Neural cell (in vitro differentiated cells): Measurements from ENCODE around the gene HECW1. TPM values are rescaled to one million over a fixed set of nuclear protein-coding genes. Genes with fewer than 3 reads are reported as not detected.

Experiments
- H2AFZ ChIP-seq: fragments of 200-600, 300-800 bp; sonication (generic), shearing (Covaris generic); 2 replicates; pipeline ENCODE4 v1.6.0; 2014; ENCODE audit warnings: low read depth, mild to moderate bottlenecking, antibody characterized with exemption, low read length, moderate library complexity
- H3F3A ChIP-seq: fragments of 200-600 bp; shearing (Covaris generic); 2 replicates; pipeline ENCODE4 v1.6.1; 2016; ENCODE audit warnings: mild to moderate bottlenecking, moderate library complexity, mixed read lengths, antibody characterized with exemption, low read length; ENCODE audit not compliant: insufficient read depth, poor library complexity, severe bottlenecking
- H3K27ac ChIP-seq: fragments of 200-600, 300-800 bp; sonication (generic), shearing (Covaris generic); 2 replicates; pipeline ENCODE4 v1.5.1; 2014; ENCODE audit warnings: mild to moderate bottlenecking, low read length, moderate library complexity
- H3K27me3 ChIP-seq: fragments of 300-800, 200-600 bp; sonication (generic), shearing (Covaris generic); 2 replicates; pipeline ENCODE4 v1.6.0; 2014; ENCODE audit warnings: mild to moderate bottlenecking, low read depth, low read length, moderate library complexity; ENCODE audit not compliant: insufficient read depth
- H3K36me3 ChIP-seq: fragments of 300-800, 200-600 bp; sonication (generic), shearing (Covaris generic); 2 replicates; pipeline ENCODE4 v1.5.1; 2014; ENCODE audit warnings: mild to moderate bottlenecking, antibody characterized with exemption, low read length, moderate library complexity; ENCODE audit not compliant: insufficient read depth
- H3K4me2 ChIP-seq: fragments of 300-800, 200-600 bp; sonication (generic), shearing (Covaris generic); 2 replicates; pipeline ENCODE4 v1.6.0; 2014; ENCODE audit warnings: mild to moderate bottlenecking, low read length
- H3K4me3 ChIP-seq: fragments of 300-800, 200-600 bp; sonication (generic), shearing (Covaris generic); 2 replicates; pipeline ENCODE4 v1.5.1; 2014; ENCODE audit warnings: mild to moderate bottlenecking, low read length, moderate library complexity
- H3K79me2 ChIP-seq: fragments of 200-600 bp; shearing (Covaris generic); replicated peaks from 2 replicates; pipeline ENCODE4 v1.6.0; 2014; ENCODE audit warnings: mild to moderate bottlenecking, low read length, moderate library complexity; ENCODE audit not compliant: insufficient read depth
- H3K9ac ChIP-seq: fragments of 300-800, 200-600 bp; sonication (generic), shearing (Covaris generic); 2 replicates; pipeline ENCODE4 v1.6.1; 2016; ENCODE audit warnings: mild to moderate bottlenecking, low read length, mixed read lengths
- H3K9me2 ChIP-seq: fragments of 200-600 bp; shearing (Covaris generic); 2 replicates; pipeline ENCODE4 v1.6.1; 2016; ENCODE audit warnings: mild to moderate bottlenecking, low read length, mixed read lengths; ENCODE audit not compliant: insufficient read depth
- H3K9me3 ChIP-seq: fragments of 200-600, 300-800 bp; sonication (generic), shearing (Covaris generic); 2 replicates; pipeline ENCODE4 v1.6.1; 2016; ENCODE audit warnings: mild to moderate bottlenecking, mixed run types, low read length, moderate library complexity, mixed read lengths
- H4K20me1 ChIP-seq: fragments of 200-600 bp; shearing (Covaris generic); 2 replicates; pipeline ENCODE4 v1.6.1; 2016; ENCODE audit warnings: mild to moderate bottlenecking, mixed run types; ENCODE audit not compliant: insufficient read depth
- CTCF ChIP-seq: fragments of 450-650 bp; IDR thresholded peaks from 2 replicates; pipeline ENCODE4 v1.5.1; 2014; ENCODE audit warnings: antibody characterized with exemption, mild to moderate bottlenecking, moderate library complexity; ENCODE audit not compliant: poor library complexity, severe bottlenecking
- EP300 ChIP-seq: fragments of 450-650 bp; conservative IDR thresholded peaks from 2 replicates; pipeline ENCODE4 v1.6.1; 2014; ENCODE audit warnings: antibody characterized with exemption, mild to moderate bottlenecking, moderate library complexity; ENCODE audit not compliant: poor library complexity, severe bottlenecking
- EZH2 ChIP-seq: fragments of 200-600, 300-800 bp; shearing (Covaris generic), sonication (generic); IDR thresholded peaks from 2 replicates; pipeline ENCODE4 v1.6.1; 2014; ENCODE audit warnings: antibody characterized with exemption, low read length, borderline replicate concordance, mild to moderate bottlenecking; ENCODE audit not compliant: insufficient read depth, poor library complexity, severe bottlenecking
- MXI1 ChIP-seq: fragments of 450-650 bp; conservative IDR thresholded peaks from 2 replicates; pipeline ENCODE4 v1.6.1; 2014; ENCODE audit warnings: antibody characterized with exemption, mild to moderate bottlenecking; ENCODE audit not compliant: poor library complexity, severe bottlenecking
- POLR2AphosphoS5 ChIP-seq: IDR thresholded peaks from 2 replicates; pipeline ENCODE4 v1.6.1; 2012
- RAD21 ChIP-seq: fragments of 450-650 bp; conservative IDR thresholded peaks from 2 replicates; pipeline ENCODE4 v1.6.1; 2014; ENCODE audit warnings: antibody characterized with exemption, mild to moderate bottlenecking, moderate library complexity
- REST ChIP-seq: IDR thresholded peaks from 2 replicates; pipeline ENCODE4 v1.6.1; 2012; ENCODE audit warnings: borderline replicate concordance
- SMC3 ChIP-seq: fragments of 450-650 bp; conservative IDR thresholded peaks from 2 replicates; pipeline ENCODE4 v1.6.1; 2014; ENCODE audit warnings: antibody characterized with exemption, mild to moderate bottlenecking, moderate library complexity; ENCODE audit not compliant: poor library complexity
- TAF1 ChIP-seq: IDR thresholded peaks from 2 replicates; pipeline ENCODE4 v1.6.1; 2012; ENCODE audit warnings: low read depth
- polyA plus RNA-seq: library from polyadenylated mRNA; depleted of rRNA; stranded (reverse); fragments of >200 nt; gene quantifications from 2 replicates; pipeline ENCODE4 v1.2.3, GENCODE V29; 2014

The HECW1 gene
- polyA plus RNA-seq, 1 donor from 2014 or later, result 13.8 TPM

- Histone ChIP-seq H3K9me2 (no peaks in the 10 kb centered on the region), H3K36me3 (no peaks in the 10 kb centered on the region), H3K27me3 (no peaks in the 10 kb centered on the region), H3K27ac (no peak overlapping the region), H4K20me1 (no peaks in the 10 kb centered on the region), H3K9ac (no peak overlapping the region), H3K4me3 (no peak overlapping the region), H2AFZ (no peak overlapping the region), H3K4me2 (no peak overlapping the region), H3K79me2 (no peaks in the 10 kb centered on the region), H3F3A (no peaks in the 10 kb centered on the region), H3K9me3 (no peaks in the 10 kb centered on the region)
- TF ChIP-seq SMC3 (no peak), MXI1 (no peak), TAF1 (no peak), EP300 (no peak), REST (no peak), RAD21 (no peak), CTCF (no peak), EZH2 (no peak), POLR2AphosphoS5 (no peak)
Observed at GRCh38 chr7:43085017-43085416, 27.4 kb upstream of the HECW1 start.

- Histone ChIP-seq H4K20me1 (no peaks in the 10 kb centered on the region), H3F3A (no peaks in the 10 kb centered on the region), H3K9me3 (no peaks in the 10 kb centered on the region), H3K4me2 (no peak overlapping the region), H3K79me2 (no peaks in the 10 kb centered on the region), H2AFZ (no peak overlapping the region), H3K27me3 (no peaks in the 10 kb centered on the region), H3K36me3 (no peaks in the 10 kb centered on the region), H3K4me3 (no peak overlapping the region), H3K9me2 (no peaks in the 10 kb centered on the region), H3K27ac (no peak overlapping the region), H3K9ac (no peak overlapping the region)
- TF ChIP-seq RAD21 (no peak), POLR2AphosphoS5 (no peak), TAF1 (no peak), SMC3 (no peak), EZH2 (no peak), CTCF (no peak), REST (no peak), EP300 (no peak), MXI1 (no peak)
Observed at GRCh38 chr7:43085992-43086391, 26.5 kb upstream of the HECW1 start.
